ENCODE results near the gene MUC4. TPM values are rescaled to one million over a fixed set of nuclear protein-coding genes. Genes with fewer than 3 reads are reported as not detected.

MUC4 gene
- total and polyA plus RNA-seq, 10 of the 15 experiments (the other 5 are each of a cell fraction or from before 2014, with no cell fraction given) = 0.02 to 0.46 (median 0.27) TPM; not detected in 4

DNA sequence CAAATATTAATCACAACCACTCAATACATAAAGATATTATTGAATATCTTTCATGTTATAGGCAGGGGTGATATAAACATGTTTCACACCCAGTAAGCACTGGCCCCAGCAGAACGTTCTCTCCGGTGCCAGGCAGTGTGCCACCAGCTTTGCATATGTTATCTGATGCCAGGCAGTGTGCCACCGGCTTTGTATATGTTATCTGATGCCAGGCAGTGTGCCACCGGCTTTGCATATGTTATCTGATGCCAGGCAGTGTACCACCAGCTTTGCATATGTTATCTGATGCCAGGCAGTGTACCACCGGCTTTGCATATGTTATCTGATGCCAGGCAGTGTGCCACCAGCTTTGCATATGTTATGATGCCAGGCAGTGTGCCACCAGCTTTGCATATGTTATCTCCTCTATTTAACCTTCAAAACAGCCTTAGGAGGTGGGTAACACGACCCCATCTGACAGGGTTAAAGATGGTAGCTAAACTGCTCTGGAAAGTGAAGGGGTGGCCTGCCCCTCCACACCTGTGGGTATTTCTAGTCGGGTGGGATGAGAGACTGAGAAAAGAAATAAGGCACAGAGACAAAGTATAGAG is 84.0 kb downstream of the MUC4 start:
- no TSS peak for BruUV-seq (replicated peaks)
- intact Hi-C loops (cut with micrococcal nuclease; ENCODE audit: unreplicated experiment) = no loop called here
- Histone ChIP-seq H3K27ac (ENCODE audit: control insufficient read depth, insufficient read depth) (no peak overlapping the region), H3K9ac (ENCODE audit: control insufficient read depth, insufficient read depth, low read length) (no peak overlapping the region), H3K9me3 (replicated peaks; ENCODE audit: control insufficient read depth, insufficient read depth, low read length) (no peaks in the 10 kb centered on the region), H2AFZ (ENCODE audit: control insufficient read depth, low read depth, low read length) (no peak overlapping the region), H3K4me1 (ENCODE audit: control insufficient read depth, insufficient read depth, low read length) (no peaks in the 10 kb centered on the region), H3K36me3 (ENCODE audit: control insufficient read depth in 2 of 2, insufficient read depth in 2 of 2, low read length in 1 of 2) (no peaks in the 10 kb centered on the region), H3K79me2 (ENCODE audit: control insufficient read depth, insufficient read depth, low read length) (no peaks in the 10 kb centered on the region), H3K4me3 (no peak overlapping the region), H4K20me1 (ENCODE audit: control insufficient read depth, insufficient read depth) (no peaks in the 10 kb centered on the region), H3K4me2 (ENCODE audit: control insufficient read depth, insufficient read depth) (no peak overlapping the region), H3K27me3 (replicated peaks in 1 of 2; ENCODE audit: control insufficient read depth in 2 of 2, insufficient read depth in 2 of 2, low read length in 1 of 2) (no peaks in the 10 kb centered on the region)
- ChIA-PET SMC1A (ENCODE audit: uncharacterized antibody, unreplicated experiment) (no interaction called here), POLR2A (no interaction called here), RAD21 (ENCODE audit: unreplicated experiment) (no interaction called here), CTCF (no interaction called here)
- no peak for ATAC-seq
- no peak for DNase-seq (ENCODE audit: low read depth, low spot score)
- in situ Hi-C loops (cut with MboI) = loop anchor here (5.0 kb wide), 1 partner anchor 110 kb away; no protein-coding TSS in a partner anchor
- 0% methylated on average over 7 of the region's 7 CpGs for WGBS (ENCODE audit: insufficient coverage, insufficient replicate concordance, low lambda C conversion rate, missing lambda C conversion rate)
- FAIRE-seq = no peak
- TF ChIP-seq CHD4 (IDR thresholded peaks at IDR 0.05) (no peak), BCL11A (IDR thresholded peaks at IDR 0.05; ENCODE audit: low read depth, low read length) (no peak), YBX1 (IDR thresholded peaks at IDR 0.05) (no peak), ZNF384 (IDR thresholded peaks at IDR 0.05; ENCODE audit: borderline replicate concordance, low read depth, low read length) (no peak), RB1 (IDR thresholded peaks at IDR 0.05; ENCODE audit: borderline replicate concordance) (no peak), MXI1 (IDR thresholded peaks at IDR 0.05; ENCODE audit: low read depth, low read length) (no peak), ZNF274 (IDR thresholded peaks at IDR 0.05; ENCODE audit: insufficient read depth, insufficient read length) (no peak), NR2C1 (IDR thresholded peaks at IDR 0.05) (no peak), ZBED1 (IDR thresholded peaks at IDR 0.05; ENCODE audit: borderline replicate concordance) (no peak), NBN (IDR thresholded peaks at IDR 0.05) (no peak), SMAD1 (IDR thresholded peaks at IDR 0.05; ENCODE audit: low read depth, partially characterized antibody) (no peak), TCF3 (IDR thresholded peaks at IDR 0.05; ENCODE audit: borderline replicate concordance, insufficient read depth, low read depth, low read length) (no peak), HCFC1 (IDR thresholded peaks at IDR 0.05; ENCODE audit: low read length) (no peak), BRCA1 (IDR thresholded peaks at IDR 0.05; ENCODE audit: low read depth, low read length) (no peak), RAD51 (IDR thresholded peaks at IDR 0.05) (no peak), NFYA (IDR thresholded peaks at IDR 0.05; ENCODE audit: borderline replicate concordance, low read depth, low read length) (no peak)
- TF ChIP-seq, protein P1, sequence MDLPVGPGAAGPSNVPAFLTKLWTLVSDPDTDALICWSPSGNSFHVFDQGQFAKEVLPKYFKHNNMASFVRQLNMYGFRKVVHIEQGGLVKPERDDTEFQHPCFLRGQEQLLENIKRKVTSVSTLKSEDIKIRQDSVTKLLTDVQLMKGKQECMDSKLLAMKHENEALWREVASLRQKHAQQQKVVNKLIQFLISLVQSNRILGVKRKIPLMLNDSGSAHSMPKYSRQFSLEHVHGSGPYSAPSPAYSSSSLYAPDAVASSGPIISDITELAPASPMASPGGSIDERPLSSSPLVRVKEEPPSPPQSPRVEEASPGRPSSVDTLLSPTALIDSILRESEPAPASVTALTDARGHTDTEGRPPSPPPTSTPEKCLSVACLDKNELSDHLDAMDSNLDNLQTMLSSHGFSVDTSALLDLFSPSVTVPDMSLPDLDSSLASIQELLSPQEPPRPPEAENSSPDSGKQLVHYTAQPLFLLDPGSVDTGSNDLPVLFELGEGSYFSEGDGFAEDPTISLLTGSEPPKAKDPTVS (IDR thresholded peaks at IDR 0.05; ENCODE audit: low read depth, low read length) = no peak
- TF ChIP-seq, protein P2, sequence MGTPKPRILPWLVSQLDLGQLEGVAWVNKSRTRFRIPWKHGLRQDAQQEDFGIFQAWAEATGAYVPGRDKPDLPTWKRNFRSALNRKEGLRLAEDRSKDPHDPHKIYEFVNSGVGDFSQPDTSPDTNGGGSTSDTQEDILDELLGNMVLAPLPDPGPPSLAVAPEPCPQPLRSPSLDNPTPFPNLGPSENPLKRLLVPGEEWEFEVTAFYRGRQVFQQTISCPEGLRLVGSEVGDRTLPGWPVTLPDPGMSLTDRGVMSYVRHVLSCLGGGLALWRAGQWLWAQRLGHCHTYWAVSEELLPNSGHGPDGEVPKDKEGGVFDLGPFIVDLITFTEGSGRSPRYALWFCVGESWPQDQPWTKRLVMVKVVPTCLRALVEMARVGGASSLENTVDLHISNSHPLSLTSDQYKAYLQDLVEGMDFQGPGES (IDR thresholded peaks at IDR 0.05) = no peak
- TF ChIP-seq, protein P3, sequence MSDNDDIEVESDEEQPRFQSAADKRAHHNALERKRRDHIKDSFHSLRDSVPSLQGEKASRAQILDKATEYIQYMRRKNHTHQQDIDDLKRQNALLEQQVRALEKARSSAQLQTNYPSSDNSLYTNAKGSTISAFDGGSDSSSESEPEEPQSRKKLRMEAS (IDR thresholded peaks at IDR 0.05; ENCODE audit: low read depth, low read length) = no peak
- TF ChIP-seq, protein P4, sequence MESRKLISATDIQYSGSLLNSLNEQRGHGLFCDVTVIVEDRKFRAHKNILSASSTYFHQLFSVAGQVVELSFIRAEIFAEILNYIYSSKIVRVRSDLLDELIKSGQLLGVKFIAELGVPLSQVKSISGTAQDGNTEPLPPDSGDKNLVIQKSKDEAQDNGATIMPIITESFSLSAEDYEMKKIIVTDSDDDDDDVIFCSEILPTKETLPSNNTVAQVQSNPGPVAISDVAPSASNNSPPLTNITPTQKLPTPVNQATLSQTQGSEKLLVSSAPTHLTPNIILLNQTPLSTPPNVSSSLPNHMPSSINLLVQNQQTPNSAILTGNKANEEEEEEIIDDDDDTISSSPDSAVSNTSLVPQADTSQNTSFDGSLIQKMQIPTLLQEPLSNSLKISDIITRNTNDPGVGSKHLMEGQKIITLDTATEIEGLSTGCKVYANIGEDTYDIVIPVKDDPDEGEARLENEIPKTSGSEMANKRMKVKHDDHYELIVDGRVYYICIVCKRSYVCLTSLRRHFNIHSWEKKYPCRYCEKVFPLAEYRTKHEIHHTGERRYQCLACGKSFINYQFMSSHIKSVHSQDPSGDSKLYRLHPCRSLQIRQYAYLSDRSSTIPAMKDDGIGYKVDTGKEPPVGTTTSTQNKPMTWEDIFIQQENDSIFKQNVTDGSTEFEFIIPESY (IDR thresholded peaks at IDR 0.05) = no peak

All from GM12878 (cell line).